ENCODE data around the gene HIVEP1.

The HIVEP1 gene

DNA sequence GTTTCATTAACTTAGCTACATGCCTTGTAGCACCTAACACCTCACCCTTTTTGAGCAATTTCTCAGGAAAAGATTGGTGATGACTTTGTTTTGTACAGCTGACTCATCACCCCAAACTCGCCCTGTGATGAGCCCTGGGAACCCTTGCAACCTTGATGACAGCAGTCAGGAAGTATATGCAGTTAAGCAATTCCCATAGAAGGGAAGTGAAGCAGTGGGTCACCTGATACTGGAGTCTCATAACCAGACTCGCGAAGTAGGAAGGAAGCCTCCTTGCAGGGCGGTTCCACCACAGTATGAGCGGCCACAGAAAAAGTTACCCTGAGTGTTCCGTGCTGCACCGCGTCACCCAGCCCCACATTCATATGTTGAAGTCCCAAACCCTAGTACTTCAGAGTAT, 196.1 kb downstream of the HIVEP1 start:
- Histone ChIP-seq H3K79me2 (ENCODE audit: control insufficient read depth, insufficient read depth, low read length, unreplicated experiment) (no peaks in the 10 kb centered on the region), H3K36me3 (ENCODE audit: insufficient read depth, low read length) (no peaks in the 10 kb centered on the region), H2AFZ (ENCODE audit: low read length, unreplicated experiment) (no peak overlapping the region), H3K4me3 (ENCODE audit: low read depth, low read length) (no peak overlapping the region), H3K4me1 (ENCODE audit: control insufficient read depth, insufficient read depth, low read length, unreplicated experiment) (peaks cover 6% of the 10 kb centered on the region), H3K27me3 (ENCODE audit: insufficient read depth, low read length) (no peaks in the 10 kb centered on the region), H3K27ac (ENCODE audit: low read depth, low read length) (no peak overlapping the region)

DNA sequence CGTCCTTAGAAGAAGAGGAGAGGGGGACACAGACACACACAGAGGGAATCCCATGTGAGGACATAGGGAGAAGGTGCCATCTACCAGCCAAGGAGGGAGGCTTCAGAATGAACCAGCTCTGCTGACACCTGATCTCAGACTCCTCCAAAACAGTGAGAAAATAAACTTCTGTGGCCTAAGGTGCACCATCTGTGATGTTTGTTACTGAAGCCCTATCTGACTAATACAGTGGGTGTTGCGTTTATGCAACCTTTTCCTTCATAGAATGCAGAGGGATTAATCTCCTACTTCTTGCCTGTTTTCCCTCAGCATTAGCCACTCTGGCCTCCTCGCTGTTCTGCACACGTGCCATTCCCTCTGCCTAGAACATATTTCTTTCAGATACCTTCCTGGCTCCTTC, 196.6 kb downstream of the HIVEP1 start:
- peaks cover 6% of the 10 kb centered on the region for H3K4me1 ChIP-seq (ENCODE audit: control insufficient read depth, insufficient read depth, low read length, unreplicated experiment)
- H3K79me2 ChIP-seq (ENCODE audit: control insufficient read depth, insufficient read depth, low read length, unreplicated experiment), result no peaks in the 10 kb centered on the region
- H3K4me3 ChIP-seq (ENCODE audit: low read depth, low read length), result no peak overlapping the region
- no peak overlapping the region for H2AFZ ChIP-seq (ENCODE audit: low read length, unreplicated experiment)
- H3K36me3 ChIP-seq (ENCODE audit: insufficient read depth, low read length), result no peaks in the 10 kb centered on the region
- H3K27me3 ChIP-seq (ENCODE audit: insufficient read depth, low read length), result no peaks in the 10 kb centered on the region
- no peak overlapping the region for H3K27ac ChIP-seq (ENCODE audit: low read depth, low read length)

All from ACC112 (cell line).